KMS-11 (cell line): ENCODE data around the gene KCNJ10.

Experiments used
- H2AFZ ChIP-seq: fragments of 200-600 bp; sonication (generic); 2 replicates; pipeline ENCODE4 v1.6.1; 2016; ENCODE audit warnings: antibody characterized with exemption, mixed run types, low read depth
- H3K27ac ChIP-seq: fragments of 200-600 bp; sonication (generic); 2 replicates; pipeline ENCODE4 v1.6.1; 2016; ENCODE audit warnings: mild to moderate bottlenecking, mixed run types
- H3K27me3 ChIP-seq: fragments of 200-600 bp; sonication (generic); 2 replicates; pipeline ENCODE4 v1.6.1; 2017; ENCODE audit warnings: mild to moderate bottlenecking, low read depth, mixed run types, moderate library complexity; ENCODE audit not compliant: insufficient read depth
- H3K36me3 ChIP-seq: fragments of 200-600 bp; sonication (generic); 2 replicates; pipeline ENCODE4 v1.6.1; 2017; ENCODE audit warnings: mild to moderate bottlenecking, mixed run types; ENCODE audit not compliant: insufficient read depth
- H3K4me1 ChIP-seq: fragments of 200-600 bp; sonication (generic); 2 replicates; pipeline ENCODE4 v1.6.1; 2016; ENCODE audit warnings: mild to moderate bottlenecking, low read depth, mixed run types; ENCODE audit not compliant: poor library complexity, severe bottlenecking
- H3K4me2 ChIP-seq: fragments of 200-600 bp; sonication (generic); 2 replicates; pipeline ENCODE4 v1.7.0; 2016; ENCODE audit warnings: mild to moderate bottlenecking, mixed run types
- H3K4me3 ChIP-seq: fragments of 200-600 bp; sonication (generic); IDR thresholded peaks from 2 replicates; pipeline ENCODE4 v1.6.1; 2017; ENCODE audit warnings: low read depth, low read length, mixed read lengths; ENCODE audit not compliant: insufficient read depth
- H3K79me2 ChIP-seq: fragments of 200-600 bp; sonication (generic); 2 replicates; pipeline ENCODE4 v1.6.1; 2016; ENCODE audit warnings: low read depth, mixed run types; ENCODE audit not compliant: insufficient read depth
- H3K9ac ChIP-seq: fragments of 200-600 bp; sonication (generic); 2 replicates; pipeline ENCODE4 v1.6.1; 2016; ENCODE audit warnings: mild to moderate bottlenecking, mixed run types
- H4K20me1 ChIP-seq: fragments of 200-600 bp; sonication (generic); 2 replicates; pipeline ENCODE4 v1.6.1; 2016; ENCODE audit warnings: mild to moderate bottlenecking, mixed run types; ENCODE audit not compliant: insufficient read depth
- CTCF ChIP-seq: fragments of 200-600 bp; sonication (generic); conservative IDR thresholded peaks from 2 replicates; pipeline ENCODE4 v1.6.1; 2017; ENCODE audit warnings: low read depth, mild to moderate bottlenecking, antibody characterized with exemption, low read length, moderate library complexity, mixed read lengths

The KCNJ10 gene

DNA sequence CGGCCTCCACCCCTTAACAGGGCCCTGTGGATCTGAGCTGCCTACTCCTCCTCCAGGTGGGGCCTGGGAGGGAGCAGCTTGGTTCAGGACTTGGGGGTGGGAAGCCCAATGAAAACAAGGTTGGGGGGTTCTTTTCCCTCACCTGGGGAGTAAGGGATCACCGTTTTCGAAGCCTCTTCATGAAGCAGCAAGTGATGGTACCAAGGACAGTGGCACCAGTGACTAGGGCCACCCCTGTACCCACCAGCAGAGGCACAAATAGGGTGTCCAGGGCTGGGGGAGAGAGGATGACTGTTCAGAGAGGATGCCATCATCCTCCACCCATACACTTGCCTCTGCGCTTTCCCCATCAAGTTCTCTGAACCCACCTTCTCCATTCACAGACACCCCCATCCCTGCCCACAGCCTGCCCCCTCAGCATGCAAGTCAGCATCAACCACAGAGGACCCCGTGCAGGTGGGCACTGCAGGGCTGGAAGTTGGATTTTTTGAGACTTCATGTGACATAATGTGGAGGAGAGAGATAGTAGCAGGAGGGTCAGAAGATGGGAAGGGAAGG, 21.8 kb upstream of the KCNJ10 start:
- no peak overlapping the region for H3K9ac ChIP-seq
- H3K4me2 ChIP-seq, result no peak overlapping the region
- no peak overlapping the region for H2AFZ ChIP-seq
- no peaks in the 10 kb centered on the region for H3K27me3 ChIP-seq
- TF ChIP-seq CTCF, result no peak
- no peak overlapping the region for H3K4me3 ChIP-seq
- H4K20me1 ChIP-seq, result no peaks in the 10 kb centered on the region
- H3K79me2 ChIP-seq, result 0 out of 2 replicates have a peak, but pooled peaks cover 3% of the 10 kb centered on the region
- no peaks in the 10 kb centered on the region for H3K36me3 ChIP-seq
- no peak overlapping the region for H3K27ac ChIP-seq
- H3K4me1 ChIP-seq, result peaks cover 4% of the 10 kb centered on the region

DNA sequence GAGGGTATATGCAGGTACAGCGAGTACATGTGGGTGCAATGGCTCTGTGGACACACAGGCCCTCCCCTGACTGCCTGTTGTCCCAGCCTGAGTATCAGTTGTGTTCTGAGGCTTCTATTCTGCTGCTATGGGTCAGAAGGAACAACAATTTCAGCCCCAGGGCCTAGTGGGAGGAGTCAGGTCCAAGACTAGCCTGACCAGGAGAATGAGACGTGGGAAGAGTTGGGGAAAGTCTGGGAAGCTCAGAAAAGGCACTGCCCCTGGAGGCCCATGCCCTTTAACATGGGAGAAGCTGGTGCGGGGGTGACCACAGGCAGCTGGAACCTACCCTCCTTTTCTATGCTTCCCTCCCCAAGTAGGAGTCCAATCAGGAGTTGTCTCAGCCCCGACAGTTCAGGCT, 20.8 kb upstream of the KCNJ10 start:
- H3K79me2 ChIP-seq, result no peaks in the 10 kb centered on the region
- no peak overlapping the region for H2AFZ ChIP-seq
- no peak for TF ChIP-seq CTCF
- no peak overlapping the region for H3K27ac ChIP-seq
- H3K4me2 ChIP-seq, result no peak overlapping the region
- no peaks in the 10 kb centered on the region for H3K4me1 ChIP-seq
- no peaks in the 10 kb centered on the region for H3K27me3 ChIP-seq
- no peaks in the 10 kb centered on the region for H3K36me3 ChIP-seq
- H3K9ac ChIP-seq, result no peak overlapping the region
- no peak overlapping the region for H3K4me3 ChIP-seq
- H4K20me1 ChIP-seq, result no peaks in the 10 kb centered on the region

DNA sequence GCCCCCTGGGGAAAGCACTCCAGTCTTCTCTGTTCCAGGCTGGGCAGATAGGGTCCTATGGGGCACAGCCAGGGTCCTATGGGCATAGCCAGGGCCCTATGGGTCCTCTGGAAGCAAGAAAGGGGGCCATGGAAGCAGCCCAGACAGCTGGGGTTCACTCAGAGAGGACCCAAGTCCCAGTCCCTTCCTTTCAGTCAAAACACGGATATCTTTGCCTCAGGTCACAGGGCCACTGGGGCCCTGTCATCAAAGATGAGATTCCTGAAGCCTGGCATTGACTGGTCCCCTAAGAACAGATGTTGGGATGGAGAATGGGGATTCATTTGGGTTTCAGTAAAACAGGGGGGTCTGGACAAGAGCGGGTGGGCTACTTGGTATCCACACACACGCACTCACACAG, 19.9 kb upstream of the KCNJ10 start:
- Histone ChIP-seq H3K27ac (no peak overlapping the region), H3K79me2 (no peaks in the 10 kb centered on the region), H3K27me3 (no peaks in the 10 kb centered on the region), H4K20me1 (no peaks in the 10 kb centered on the region), H3K4me1 (no peaks in the 10 kb centered on the region), H3K36me3 (no peaks in the 10 kb centered on the region), H3K9ac (no peak overlapping the region), H2AFZ (no peak overlapping the region), H3K4me2 (no peak overlapping the region), H3K4me3 (no peak overlapping the region)
- TF ChIP-seq CTCF, result no peak

DNA sequence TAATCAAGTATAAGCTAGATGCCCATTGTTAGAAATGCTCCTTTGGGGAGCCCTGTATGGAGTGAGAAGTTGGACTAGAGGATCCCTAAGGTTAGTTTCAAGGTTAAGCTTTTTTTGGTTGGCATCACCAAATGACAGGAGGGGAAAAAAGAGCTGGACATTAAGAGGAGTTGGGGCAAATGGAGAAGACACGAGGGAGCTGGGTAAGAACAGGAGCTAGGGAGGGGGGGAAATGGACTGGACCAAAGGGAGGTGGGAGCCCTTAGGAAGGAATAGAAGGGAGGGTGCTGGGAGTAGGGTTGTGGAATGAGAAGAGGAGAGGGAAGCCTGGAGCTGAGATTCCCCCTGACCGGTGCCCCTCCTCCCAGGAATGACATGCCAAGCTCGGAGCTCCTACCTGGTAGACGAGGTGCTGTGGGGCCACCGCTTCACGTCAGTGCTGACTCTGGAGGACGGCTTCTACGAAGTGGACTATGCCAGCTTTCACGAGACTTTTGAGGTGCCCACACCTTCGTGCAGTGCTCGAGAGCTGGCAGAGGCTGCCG, 17.2 kb upstream of the KCNJ10 start:
- no peaks in the 10 kb centered on the region for H3K4me1 ChIP-seq
- no peaks in the 10 kb centered on the region for H3K36me3 ChIP-seq
- no peaks in the 10 kb centered on the region for H3K79me2 ChIP-seq
- peaks cover 15% of the 10 kb centered on the region; the same call in 1 of the 2 replicates for H3K27me3 ChIP-seq
- H3K4me2 ChIP-seq, result no peak overlapping the region
- H4K20me1 ChIP-seq, result no peaks in the 10 kb centered on the region
- H3K4me3 ChIP-seq, result no peak overlapping the region
- no peak overlapping the region for H2AFZ ChIP-seq
- TF ChIP-seq CTCF, result no peak
- H3K9ac ChIP-seq, result no peak overlapping the region
- H3K27ac ChIP-seq, result no peak overlapping the region
